ENCODE measurements around the gene RRAS2.

DNA sequence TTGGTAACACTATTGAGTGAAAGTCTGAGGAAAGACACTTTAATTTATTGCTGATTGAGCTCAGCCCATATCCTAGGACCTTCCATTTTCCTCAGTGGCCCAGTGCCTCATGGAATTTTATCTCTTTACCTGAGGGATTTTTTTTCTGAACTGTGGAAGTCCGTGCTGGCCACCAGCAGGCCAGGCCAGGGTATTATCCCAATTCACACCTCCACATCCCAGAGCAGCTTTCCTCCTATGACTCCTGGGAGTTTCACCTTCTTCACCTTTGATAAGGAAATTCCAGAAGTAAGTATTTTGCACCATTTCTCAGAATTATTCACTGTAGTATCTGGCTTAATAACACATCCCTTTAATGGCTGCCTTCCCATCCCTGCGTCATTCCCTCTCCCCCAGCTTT lies 13.0 kb upstream of the RRAS2 start:
- TF ChIP-seq, protein P1, sequence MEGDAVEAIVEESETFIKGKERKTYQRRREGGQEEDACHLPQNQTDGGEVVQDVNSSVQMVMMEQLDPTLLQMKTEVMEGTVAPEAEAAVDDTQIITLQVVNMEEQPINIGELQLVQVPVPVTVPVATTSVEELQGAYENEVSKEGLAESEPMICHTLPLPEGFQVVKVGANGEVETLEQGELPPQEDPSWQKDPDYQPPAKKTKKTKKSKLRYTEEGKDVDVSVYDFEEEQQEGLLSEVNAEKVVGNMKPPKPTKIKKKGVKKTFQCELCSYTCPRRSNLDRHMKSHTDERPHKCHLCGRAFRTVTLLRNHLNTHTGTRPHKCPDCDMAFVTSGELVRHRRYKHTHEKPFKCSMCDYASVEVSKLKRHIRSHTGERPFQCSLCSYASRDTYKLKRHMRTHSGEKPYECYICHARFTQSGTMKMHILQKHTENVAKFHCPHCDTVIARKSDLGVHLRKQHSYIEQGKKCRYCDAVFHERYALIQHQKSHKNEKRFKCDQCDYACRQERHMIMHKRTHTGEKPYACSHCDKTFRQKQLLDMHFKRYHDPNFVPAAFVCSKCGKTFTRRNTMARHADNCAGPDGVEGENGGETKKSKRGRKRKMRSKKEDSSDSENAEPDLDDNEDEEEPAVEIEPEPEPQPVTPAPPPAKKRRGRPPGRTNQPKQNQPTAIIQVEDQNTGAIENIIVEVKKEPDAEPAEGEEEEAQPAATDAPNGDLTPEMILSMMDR (IDR thresholded peaks at IDR 0.05) = no peak
- TF ChIP-seq POLR2A (IDR thresholded peaks at IDR 0.05) = no peak
